ENCODE results near the gene RIN1.
A peak's percentile ranks its signal among the peaks of the same experiment; 100 is the strongest.
"Not testable (repeated sequence)": the region's sequence is repeated elsewhere in the genome, so short reads cannot be mapped to it uniquely, and the experiment has no call there.

RIN1 gene

GRCh38 chr11:66320289-66320688 is 15.9 kb downstream of the RIN1 start:
- not testable (repeated sequence) for DNase-seq (ENCODE audit: low read depth in 2 of 2)

DNA sequence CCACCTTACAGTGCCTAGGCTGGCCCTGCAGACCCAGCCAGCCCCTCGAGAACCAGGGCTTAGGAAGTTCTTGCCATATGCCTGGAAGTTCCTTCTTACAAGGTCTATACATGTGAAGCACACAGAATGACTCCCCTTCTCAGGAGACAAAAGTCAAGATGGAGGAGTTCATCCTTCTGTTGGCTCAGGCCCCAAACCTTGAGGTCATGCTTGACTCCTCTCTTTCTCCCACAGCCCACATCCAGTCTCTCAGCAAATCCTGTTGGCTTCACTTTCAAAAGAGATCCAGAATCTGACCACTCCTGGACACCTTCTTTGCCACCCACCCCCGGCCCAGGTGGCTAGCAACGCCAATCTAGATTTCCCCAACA is 17.6 kb downstream of the RIN1 start:
- no peak for DNase-seq (ENCODE audit: low read depth in 2 of 2)

DNA sequence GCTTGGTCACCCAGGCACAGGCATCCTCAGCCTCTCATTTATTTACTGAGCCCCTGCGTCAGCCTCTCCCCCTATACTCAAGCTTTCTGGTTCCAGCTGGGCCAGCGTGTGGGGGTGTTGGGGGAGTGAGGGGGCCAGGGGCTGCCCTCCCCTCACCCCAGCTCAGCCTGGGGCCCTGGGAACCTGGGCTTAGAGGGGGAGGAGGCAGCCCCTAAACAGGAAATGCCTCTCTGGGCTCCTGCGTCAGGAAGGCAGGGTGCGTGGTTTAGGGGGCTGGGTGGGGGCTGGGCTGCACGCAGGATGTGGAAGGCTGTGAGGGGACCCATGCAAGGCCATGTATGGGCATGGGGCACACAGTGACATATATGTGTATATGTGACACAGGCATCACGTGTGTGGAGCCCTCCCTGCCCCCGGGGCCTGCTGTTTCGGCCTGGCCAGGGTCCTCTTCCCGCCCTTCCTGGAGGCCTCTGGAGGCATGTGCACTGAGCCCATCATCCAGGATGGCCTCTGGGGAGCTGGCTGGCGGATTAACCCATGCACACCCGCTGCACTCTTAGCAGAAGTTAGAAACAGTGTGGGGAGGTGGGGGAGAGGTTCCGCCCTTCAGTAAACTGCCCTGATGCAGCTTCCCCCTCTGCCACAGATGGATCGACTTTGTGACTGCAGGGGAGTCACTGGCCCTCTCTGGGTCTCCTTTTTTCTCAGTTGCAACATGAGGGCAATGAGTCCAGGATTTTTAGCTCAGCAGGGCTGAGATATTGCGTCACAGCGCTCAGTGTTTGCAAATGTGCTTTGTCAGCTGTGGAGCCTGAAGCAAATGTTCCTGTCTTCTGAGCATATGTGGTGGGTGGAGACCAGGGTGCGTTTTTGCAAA is 18.3 kb downstream of the RIN1 start:
- peak in 1 of 2 donors; percentile 55 for DNase-seq (ENCODE audit: low read depth in 2 of 2)

GRCh38 chr11:66317322-66317722 is 18.9 kb downstream of the RIN1 start:
- DNase-seq (ENCODE audit: low read depth in 2 of 2) = no peak

- DNase-seq (ENCODE audit: low read depth in 2 of 2) = no peak
These were observed 19.4 kb downstream of the RIN1 start, which contains the start of gene CD248 for GRCh38 chr11:66316849-66317251. Gene CD248 (minus strand): TSS chr11:66317044. CDS start chr11:66317027, 17 bp downstream.

- no peak for DNase-seq (ENCODE audit: low read depth in 2 of 2)
These were observed 20.1 kb downstream of the RIN1 start for GRCh38 chr11:66315921-66316811.

DNA sequence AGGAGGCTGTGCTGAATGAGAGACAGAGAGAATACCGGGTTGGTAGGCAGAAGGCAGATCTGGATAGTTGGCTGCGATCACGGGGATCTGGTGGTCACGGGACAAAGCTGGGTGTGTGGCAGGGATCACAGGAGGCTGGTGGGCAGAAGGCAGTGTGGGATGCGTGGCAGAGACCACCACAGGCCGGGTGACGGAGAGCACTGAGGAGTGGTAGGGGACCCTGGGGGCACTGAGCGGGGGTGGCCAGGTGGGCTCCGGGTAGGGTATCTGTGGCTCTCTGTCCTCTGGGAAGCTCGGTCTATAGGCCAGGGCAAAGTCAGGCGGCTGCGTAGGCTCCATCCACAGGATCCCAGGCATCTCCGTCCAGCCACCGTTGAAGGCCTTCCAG is 20.7 kb downstream of the RIN1 start:
- DNase-seq (ENCODE audit: low read depth in 2 of 2) = no peak

GRCh38 chr11:66314561-66315497 is 21.4 kb downstream of the RIN1 start:
- no peak for DNase-seq (ENCODE audit: low read depth in 2 of 2)

GRCh38 chr11:66314186-66314501 is 22.1 kb downstream of the RIN1 start:
- no peak for DNase-seq (ENCODE audit: low read depth in 2 of 2)

DNA sequence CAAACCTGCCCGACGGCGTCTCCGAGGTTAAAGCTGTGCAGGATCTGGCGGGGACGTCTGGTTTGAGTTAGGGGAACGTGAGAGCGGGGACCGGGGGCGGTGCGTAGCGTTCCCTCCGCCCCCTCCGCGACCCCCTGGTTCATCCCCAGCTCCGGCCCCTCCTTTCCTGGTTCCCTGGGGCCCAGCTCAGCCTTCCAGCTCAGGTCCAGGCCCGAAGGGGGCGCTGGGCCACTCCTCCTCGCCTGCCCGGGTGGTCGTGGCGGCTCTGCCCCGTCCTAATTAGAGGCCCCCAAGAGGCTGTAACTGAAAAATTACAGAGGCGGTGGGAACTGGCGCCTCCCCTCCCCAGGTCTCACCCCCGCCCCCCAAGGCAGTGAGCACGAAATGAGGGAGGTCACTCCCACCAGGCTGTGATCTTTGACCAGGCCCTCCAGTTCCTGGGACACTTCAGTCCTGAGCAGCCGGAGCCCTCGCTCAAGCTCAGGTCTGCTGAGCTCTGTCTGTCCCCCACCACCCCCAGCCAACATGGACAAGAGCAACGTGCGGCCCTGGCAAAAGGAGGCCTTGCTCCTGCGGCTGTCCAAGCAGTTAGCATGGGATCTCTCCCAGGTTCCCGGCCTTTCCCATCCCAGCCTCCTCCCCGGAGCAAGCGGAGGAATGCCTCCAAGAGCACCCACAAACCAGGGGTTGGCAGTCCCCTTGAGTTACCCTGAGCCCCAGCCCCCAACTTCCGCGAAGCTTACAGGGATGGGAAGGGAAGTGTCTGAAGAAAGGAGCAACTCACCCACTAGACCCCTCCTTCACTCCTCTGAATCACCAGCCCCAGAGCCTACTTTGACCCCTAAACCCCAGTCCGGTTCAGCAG is 22.7 kb downstream of the RIN1 start:
- no peak for DNase-seq (ENCODE audit: low read depth in 2 of 2)

DNA sequence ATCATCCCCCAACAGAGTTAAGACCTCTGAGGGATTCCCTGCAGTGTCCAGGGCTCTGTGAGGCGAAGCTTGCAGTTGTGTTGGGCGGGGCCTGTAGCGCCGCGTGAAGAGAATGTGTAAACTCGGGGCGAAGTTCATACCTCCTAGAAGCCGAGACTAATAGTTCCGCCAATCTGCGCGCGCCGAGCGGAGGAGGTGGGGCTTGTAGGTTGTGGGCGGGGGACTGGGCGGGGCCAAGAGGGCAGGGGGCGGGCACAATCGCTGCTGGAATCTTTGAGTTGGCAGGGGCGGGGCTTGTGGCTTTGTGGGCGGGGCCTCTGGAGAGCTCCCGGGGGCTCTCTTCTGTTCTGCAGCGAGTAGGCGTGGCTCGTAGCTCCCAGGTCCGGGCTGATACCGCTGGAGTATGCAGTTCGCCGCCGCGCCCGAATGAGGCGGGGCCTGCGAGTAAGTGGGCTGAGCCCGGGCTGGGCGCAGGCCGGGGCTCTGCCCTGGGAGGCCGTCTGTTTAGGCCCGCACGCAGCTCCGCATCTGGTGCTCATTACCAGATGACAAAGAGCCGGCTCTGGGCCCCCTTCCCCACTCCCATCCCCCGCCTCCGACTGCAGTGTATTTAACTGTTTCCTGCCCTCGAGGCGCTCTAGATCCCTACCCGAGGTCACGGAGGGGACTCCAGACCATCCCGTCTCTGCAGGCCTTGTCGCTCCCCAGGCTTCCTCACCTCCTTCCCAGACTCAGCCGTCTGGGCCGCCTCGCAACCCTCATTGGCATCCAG is 23.5 kb downstream of the RIN1 start:
- DNase-seq (ENCODE audit: low read depth in 2 of 2) = peak; percentile 98

DNA sequence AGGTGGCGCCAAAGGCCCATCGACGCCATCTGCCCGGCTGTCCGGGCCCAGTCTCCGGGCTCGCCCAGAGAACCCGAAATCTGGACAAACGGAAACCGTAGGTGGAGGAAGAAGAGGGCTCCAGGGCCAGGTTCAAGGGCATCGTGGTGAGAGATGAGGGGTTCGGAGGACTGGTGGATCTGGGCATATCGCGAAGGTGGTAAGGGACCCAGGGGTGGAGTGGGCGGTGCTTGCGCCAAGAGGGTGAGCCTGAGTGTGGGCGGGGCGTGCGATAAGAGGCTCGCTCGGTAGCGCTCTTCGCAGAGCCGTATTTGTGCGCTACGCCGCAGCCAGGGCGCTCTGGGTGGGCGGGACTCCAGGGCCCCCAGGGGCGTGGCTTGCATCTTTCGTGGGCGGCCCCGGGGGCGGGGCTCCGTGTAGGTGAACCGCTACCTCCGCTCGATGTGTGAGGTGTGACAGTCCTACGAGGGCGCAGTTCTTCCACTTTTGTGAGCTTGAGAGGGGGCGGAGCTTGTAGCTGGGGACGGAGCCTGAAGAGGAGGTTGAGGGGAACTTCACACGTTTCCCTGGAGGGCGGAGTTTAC is 24.2 kb downstream of the RIN1 start:
- DNase-seq (ENCODE audit: low read depth in 2 of 2) = peak; percentile 98

GRCh38 chr11:66311470-66311964 is 24.7 kb downstream of the RIN1 start:
- no peak for DNase-seq (ENCODE audit: low read depth in 2 of 2)

- not testable (repeated sequence) for DNase-seq (ENCODE audit: low read depth in 2 of 2)
These were observed 25.3 kb downstream of the RIN1 start for GRCh38 chr11:66310803-66311440.

GRCh38 chr11:66310324-66310723 is 25.9 kb downstream of the RIN1 start:
- DNase-seq (ENCODE audit: low read depth in 2 of 2) = no peak

DNA sequence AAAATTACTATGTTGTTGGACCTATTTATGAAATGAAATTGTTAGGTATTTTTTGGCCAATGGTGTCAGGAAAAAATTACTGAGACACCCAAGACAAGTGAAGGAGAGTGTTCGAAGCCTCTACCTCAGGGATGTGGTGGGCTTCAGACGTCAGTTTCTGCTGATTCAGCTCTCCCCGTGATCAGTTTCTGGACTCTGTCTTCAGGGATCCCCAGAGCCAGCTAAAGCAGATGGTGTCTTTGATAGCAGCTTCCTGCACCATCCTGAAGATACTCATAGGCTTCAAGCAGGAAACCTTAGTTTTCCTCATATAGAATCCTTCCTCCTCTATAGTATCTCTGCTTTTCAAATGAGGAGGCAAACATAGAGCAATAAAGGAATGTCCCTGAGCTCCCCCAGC is 26.8 kb downstream of the RIN1 start:
- DNase-seq (ENCODE audit: low read depth in 2 of 2) = no peak

- DNase-seq (ENCODE audit: low read depth in 2 of 2) = no peak
These were observed 33.6 kb downstream of the RIN1 start for GRCh38 chr11:66302656-66303055.

- no peak for DNase-seq (ENCODE audit: low read depth in 2 of 2)
These were observed 37.0 kb downstream of the RIN1 start for GRCh38 chr11:66299186-66299585.

DNA sequence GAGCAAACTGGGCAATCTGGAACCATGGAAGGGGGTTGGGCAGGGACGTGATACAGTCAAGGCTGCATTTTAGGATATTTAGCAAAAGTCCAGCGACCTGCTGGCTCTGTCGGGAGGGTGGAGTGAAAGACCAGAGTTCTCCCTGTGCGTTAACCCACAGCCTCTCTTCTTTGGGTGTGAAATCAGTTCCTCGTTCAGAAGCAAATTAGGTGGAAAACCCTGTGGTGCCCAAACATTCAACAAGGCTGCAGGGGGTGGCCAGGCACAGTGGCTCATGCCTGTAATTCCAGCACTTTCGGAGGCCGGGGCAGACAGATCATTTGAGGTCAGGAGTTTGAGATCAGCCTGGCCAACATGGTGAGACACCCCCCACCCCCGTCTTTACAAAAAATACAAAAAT is 38.6 kb downstream of the RIN1 start:
- DNase-seq (ENCODE audit: low read depth in 2 of 2) = no peak
